Osteoblast (primary cell): ENCODE measurements around the gene PRMT5. TPM values are rescaled to one million over a fixed set of nuclear protein-coding genes. Genes with fewer than 3 reads are reported as not detected.
"Not testable (repeated sequence)": the region's sequence is repeated elsewhere in the genome, so short reads cannot be mapped to it uniquely, and the experiment has no call there.

ENCODE experiments used
- DNase-seq: peaks from one replicate; pipeline ENCODE4 v3.0.0; 2011; ENCODE audit warnings: low spot score, mixed read lengths; ENCODE audit not compliant: insufficient read length; ENCODE audit errors: missing footprints
- H2AFZ ChIP-seq: 2 replicates; pipeline ENCODE4 v1.6.0; 2011; ENCODE audit warnings: mild to moderate bottlenecking, low read length
- H3K27ac ChIP-seq: 2 replicates; pipeline ENCODE4 v1.5.1; 2011; ENCODE audit warnings: mild to moderate bottlenecking, low read depth, low read length, moderate library complexity
- H3K27me3 ChIP-seq: 2 replicates; pipeline ENCODE4 v1.6.0; 2012; ENCODE audit warnings: mild to moderate bottlenecking, control low read depth, inconsistent platforms, low read length, moderate library complexity; ENCODE audit not compliant: insufficient read depth
- H3K36me3 ChIP-seq: 2 replicates; pipeline ENCODE4 v1.5.1; 2011; ENCODE audit warnings: mild to moderate bottlenecking, low read length, control low read depth, moderate library complexity; ENCODE audit not compliant: insufficient read depth
- H3K4me1 ChIP-seq: 2 replicates; pipeline ENCODE4 v1.5.1; 2011; ENCODE audit warnings: mild to moderate bottlenecking, low read length, control low read depth, moderate library complexity; ENCODE audit not compliant: insufficient read depth
- H3K4me2 ChIP-seq: 2 replicates; pipeline ENCODE4 v1.6.0; 2011; ENCODE audit warnings: mild to moderate bottlenecking, low read length; ENCODE audit not compliant: insufficient read depth
- H3K4me3 ChIP-seq: fragments of 200-600 bp; sonication (generic); 3 replicates; pipeline ENCODE4 v1.5.1; 2012; ENCODE audit warnings: mild to moderate bottlenecking, low read length, inconsistent platforms; ENCODE audit not compliant: insufficient read depth
- H3K79me2 ChIP-seq: 2 replicates; pipeline ENCODE4 v1.6.0; 2012; ENCODE audit warnings: mild to moderate bottlenecking, low read length, control low read depth, inconsistent platforms; ENCODE audit not compliant: insufficient read depth
- H3K9me3 ChIP-seq: 2 replicates; pipeline ENCODE4 v1.5.1; 2011; ENCODE audit warnings: low read depth, low read length, control low read depth
- H4K20me1 ChIP-seq: 2 replicates; pipeline ENCODE4 v1.6.0; 2012; ENCODE audit warnings: mild to moderate bottlenecking, low read length, control low read depth; ENCODE audit not compliant: insufficient read depth
- CTCF ChIP-seq: IDR thresholded peaks from 2 replicates; pipeline ENCODE4 v1.5.1; 2011; ENCODE audit warnings: mild to moderate bottlenecking, low read depth, low read length, moderate library complexity; ENCODE audit errors: extremely low read depth
- total RNA-seq: library from RNA; depleted of rRNA; stranded (reverse); fragments of >200 nt; gene quantifications from 2 replicates; pipeline ENCODE4 v1.2.3, GENCODE V29; 2012

PRMT5 gene
- total RNA-seq, 1 donor, result 49.2 TPM

GRCh38 chr14:22918804-22919600 is 10.2 kb downstream of the PRMT5 start, which contains the start of gene RBM23:
TSS of gene RBM23 (minus strand) at chr14:22919149.
- Histone ChIP-seq H3K4me3 (peak within 1 kb of the TSS; percentile 82), H3K79me2 (peaks cover 43% of the 10 kb centered on the region), H3K36me3 (peaks cover 43% of the 10 kb centered on the region), H3K27ac (peak within 1 kb of the TSS; percentile 99), H4K20me1 (no peaks in the 10 kb centered on the region), H3K9me3 (no peaks in the 10 kb centered on the region), H3K4me1 (peaks cover 10% of the 10 kb centered on the region), H2AFZ (peak within 1 kb of the TSS; percentile 91), H3K27me3 (no peaks in the 10 kb centered on the region), H3K4me2 (peak within 1 kb of the TSS; percentile 89)
- TF ChIP-seq CTCF, result no peak
- DNase-seq, result peak; percentile 96

- H3K27ac ChIP-seq, result peak overlapping the region; percentile 22
- no peaks in the 10 kb centered on the region for H3K27me3 ChIP-seq
- no peak for DNase-seq
- no peak overlapping the region for H2AFZ ChIP-seq
- no peaks in the 10 kb centered on the region for H3K9me3 ChIP-seq
- H3K4me2 ChIP-seq, result no peak overlapping the region
- H3K4me3 ChIP-seq, result no peak overlapping the region
- no peak for TF ChIP-seq CTCF
- peaks cover 68% of the 10 kb centered on the region for H3K79me2 ChIP-seq
- peaks cover 2% of the 10 kb centered on the region for H4K20me1 ChIP-seq
- H3K4me1 ChIP-seq, result peaks cover 10% of the 10 kb centered on the region
- H3K36me3 ChIP-seq, result peaks cover 20% of the 10 kb centered on the region
Observed at GRCh38 chr14:22915886-22916521, 13.2 kb downstream of the PRMT5 start.

- not testable (repeated sequence) for H3K27me3 ChIP-seq, DNase-seq, H3K4me3 ChIP-seq, H2AFZ ChIP-seq, H3K9me3 ChIP-seq, H3K27ac ChIP-seq, H4K20me1 ChIP-seq, H3K4me2 ChIP-seq, H3K4me1 ChIP-seq
- peaks cover 13% of the 10 kb centered on the region for H3K36me3 ChIP-seq
- peaks cover 73% of the 10 kb centered on the region for H3K79me2 ChIP-seq
Observed at GRCh38 chr14:22914836-22915235, 14.3 kb downstream of the PRMT5 start.

- DNase-seq, result no peak
- H3K4me1 ChIP-seq, result peaks cover 3% of the 10 kb centered on the region
- peaks cover 2% of the 10 kb centered on the region for H4K20me1 ChIP-seq
- H3K4me2 ChIP-seq, result no peak overlapping the region
- peaks cover 35% of the 10 kb centered on the region for H3K36me3 ChIP-seq
- no peaks in the 10 kb centered on the region for H3K27me3 ChIP-seq
- no peaks in the 10 kb centered on the region for H3K9me3 ChIP-seq
- H3K79me2 ChIP-seq, result peaks cover 51% of the 10 kb centered on the region
- no peak overlapping the region for H3K27ac ChIP-seq
- H3K4me3 ChIP-seq, result no peak overlapping the region
- no peak overlapping the region for H2AFZ ChIP-seq
- no peak for TF ChIP-seq CTCF
Observed at GRCh38 chr14:22910916-22911315, 18.3 kb downstream of the PRMT5 start.
